Measurements from ENCODE around the gene PABPN1. TPM values are rescaled to one million over a fixed set of nuclear protein-coding genes. Genes with fewer than 3 reads are reported as not detected.

The PABPN1 gene
- total and polyA plus RNA-seq, 2 of the 13 experiments (the other 11 are each of a cell fraction or from before 2014, with no cell fraction given) = 233 to 524 TPM

DNA sequence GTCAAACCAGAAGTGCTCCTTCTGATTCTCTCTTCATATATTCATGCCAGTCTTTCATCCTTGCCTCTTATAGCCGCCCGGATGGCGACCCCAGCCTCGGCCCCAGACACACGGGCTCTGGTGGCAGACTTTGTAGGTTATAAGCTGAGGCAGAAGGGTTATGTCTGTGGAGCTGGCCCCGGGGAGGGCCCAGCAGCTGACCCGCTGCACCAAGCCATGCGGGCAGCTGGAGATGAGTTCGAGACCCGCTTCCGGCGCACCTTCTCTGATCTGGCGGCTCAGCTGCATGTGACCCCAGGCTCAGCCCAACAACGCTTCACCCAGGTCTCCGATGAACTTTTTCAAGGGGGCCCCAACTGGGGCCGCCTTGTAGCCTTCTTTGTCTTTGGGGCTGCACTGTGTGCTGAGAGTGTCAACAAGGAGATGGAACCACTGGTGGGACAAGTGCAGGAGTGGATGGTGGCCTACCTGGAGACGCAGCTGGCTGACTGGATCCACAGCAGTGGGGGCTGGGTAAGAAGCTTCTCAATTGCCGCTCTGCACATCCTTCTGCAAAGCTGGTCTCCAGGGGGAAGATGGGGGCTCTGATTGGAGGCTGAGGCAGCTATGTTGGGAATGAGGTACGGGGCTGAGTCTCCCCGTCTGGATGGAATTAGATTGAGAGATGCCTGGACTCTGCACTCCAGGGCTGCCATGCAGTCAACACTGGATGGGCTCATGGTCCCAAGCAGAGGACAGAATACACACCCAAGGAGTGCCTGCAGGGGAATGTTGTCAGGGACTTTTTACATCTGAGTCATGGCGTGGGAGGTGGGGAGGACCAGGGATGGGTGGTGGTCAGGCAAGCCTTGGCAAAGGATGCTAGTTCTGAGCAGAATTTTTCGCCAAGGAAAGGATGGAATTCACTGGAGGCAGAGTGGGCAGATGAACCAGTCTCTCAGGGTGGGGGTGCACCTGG lies 13.3 kb upstream of the PABPN1 start (continued):
- TF ChIP-seq RBAK (CRISPR knock-in tag; IDR thresholded peaks at IDR 0.05) (no peak), NR2C2 (CRISPR knock-in tag; IDR thresholded peaks at IDR 0.05; ENCODE audit: borderline replicate concordance) (no peak), NCOA5 (CRISPR knock-in tag; IDR thresholded peaks at IDR 0.05) (no peak), TCF7 (IDR thresholded peaks at IDR 0.05; ENCODE audit: low read depth) (no peak), DMAP1 (CRISPR knock-in tag; IDR thresholded peaks at IDR 0.05) (no peak), DNMT1 (CRISPR knock-in tag; IDR thresholded peaks at IDR 0.05) (no peak), ZBTB42 (CRISPR knock-in tag; IDR thresholded peaks at IDR 0.05) (no peak), NPAS2 (CRISPR knock-in tag; IDR thresholded peaks at IDR 0.05; ENCODE audit: borderline replicate concordance) (no peak), POGZ (CRISPR knock-in tag; IDR thresholded peaks at IDR 0.05) (no peak), DNMT3B (CRISPR knock-in tag; conservative IDR thresholded peaks at IDR 0.05) (no peak), REL (CRISPR knock-in tag; conservative IDR thresholded peaks at IDR 0.05) (no peak), TOE1 (CRISPR knock-in tag; IDR thresholded peaks at IDR 0.05) (no peak), ZNF256 (CRISPR knock-in tag; conservative IDR thresholded peaks at IDR 0.05) (no peak), GZF1 (CRISPR knock-in tag; IDR thresholded peaks at IDR 0.05) (no peak), HNRNPL (IDR thresholded peaks at IDR 0.05; ENCODE audit: low read depth, low read length) (no peak), MIER3 (CRISPR knock-in tag; IDR thresholded peaks at IDR 0.05; ENCODE audit: borderline replicate concordance) (no peak), ZNF567 (CRISPR knock-in tag; IDR thresholded peaks at IDR 0.05; ENCODE audit: borderline replicate concordance) (no peak)
- TF ChIP-seq, protein P1, sequence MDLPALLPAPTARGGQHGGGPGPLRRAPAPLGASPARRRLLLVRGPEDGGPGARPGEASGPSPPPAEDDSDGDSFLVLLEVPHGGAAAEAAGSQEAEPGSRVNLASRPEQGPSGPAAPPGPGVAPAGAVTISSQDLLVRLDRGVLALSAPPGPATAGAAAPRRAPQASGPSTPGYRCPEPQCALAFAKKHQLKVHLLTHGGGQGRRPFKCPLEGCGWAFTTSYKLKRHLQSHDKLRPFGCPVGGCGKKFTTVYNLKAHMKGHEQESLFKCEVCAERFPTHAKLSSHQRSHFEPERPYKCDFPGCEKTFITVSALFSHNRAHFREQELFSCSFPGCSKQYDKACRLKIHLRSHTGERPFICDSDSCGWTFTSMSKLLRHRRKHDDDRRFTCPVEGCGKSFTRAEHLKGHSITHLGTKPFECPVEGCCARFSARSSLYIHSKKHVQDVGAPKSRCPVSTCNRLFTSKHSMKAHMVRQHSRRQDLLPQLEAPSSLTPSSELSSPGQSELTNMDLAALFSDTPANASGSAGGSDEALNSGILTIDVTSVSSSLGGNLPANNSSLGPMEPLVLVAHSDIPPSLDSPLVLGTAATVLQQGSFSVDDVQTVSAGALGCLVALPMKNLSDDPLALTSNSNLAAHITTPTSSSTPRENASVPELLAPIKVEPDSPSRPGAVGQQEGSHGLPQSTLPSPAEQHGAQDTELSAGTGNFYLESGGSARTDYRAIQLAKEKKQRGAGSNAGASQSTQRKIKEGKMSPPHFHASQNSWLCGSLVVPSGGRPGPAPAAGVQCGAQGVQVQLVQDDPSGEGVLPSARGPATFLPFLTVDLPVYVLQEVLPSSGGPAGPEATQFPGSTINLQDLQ (CRISPR knock-in tag; IDR thresholded peaks at IDR 0.05) = no peak
- TF ChIP-seq, protein P2, sequence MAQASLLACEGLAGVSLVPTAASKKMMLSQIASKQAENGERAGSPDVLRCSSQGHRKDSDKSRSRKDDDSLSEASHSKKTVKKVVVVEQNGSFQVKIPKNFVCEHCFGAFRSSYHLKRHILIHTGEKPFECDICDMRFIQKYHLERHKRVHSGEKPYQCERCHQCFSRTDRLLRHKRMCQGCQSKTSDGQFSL (CRISPR knock-in tag; IDR thresholded peaks at IDR 0.05) = no peak
- TF ChIP-seq, protein P3, sequence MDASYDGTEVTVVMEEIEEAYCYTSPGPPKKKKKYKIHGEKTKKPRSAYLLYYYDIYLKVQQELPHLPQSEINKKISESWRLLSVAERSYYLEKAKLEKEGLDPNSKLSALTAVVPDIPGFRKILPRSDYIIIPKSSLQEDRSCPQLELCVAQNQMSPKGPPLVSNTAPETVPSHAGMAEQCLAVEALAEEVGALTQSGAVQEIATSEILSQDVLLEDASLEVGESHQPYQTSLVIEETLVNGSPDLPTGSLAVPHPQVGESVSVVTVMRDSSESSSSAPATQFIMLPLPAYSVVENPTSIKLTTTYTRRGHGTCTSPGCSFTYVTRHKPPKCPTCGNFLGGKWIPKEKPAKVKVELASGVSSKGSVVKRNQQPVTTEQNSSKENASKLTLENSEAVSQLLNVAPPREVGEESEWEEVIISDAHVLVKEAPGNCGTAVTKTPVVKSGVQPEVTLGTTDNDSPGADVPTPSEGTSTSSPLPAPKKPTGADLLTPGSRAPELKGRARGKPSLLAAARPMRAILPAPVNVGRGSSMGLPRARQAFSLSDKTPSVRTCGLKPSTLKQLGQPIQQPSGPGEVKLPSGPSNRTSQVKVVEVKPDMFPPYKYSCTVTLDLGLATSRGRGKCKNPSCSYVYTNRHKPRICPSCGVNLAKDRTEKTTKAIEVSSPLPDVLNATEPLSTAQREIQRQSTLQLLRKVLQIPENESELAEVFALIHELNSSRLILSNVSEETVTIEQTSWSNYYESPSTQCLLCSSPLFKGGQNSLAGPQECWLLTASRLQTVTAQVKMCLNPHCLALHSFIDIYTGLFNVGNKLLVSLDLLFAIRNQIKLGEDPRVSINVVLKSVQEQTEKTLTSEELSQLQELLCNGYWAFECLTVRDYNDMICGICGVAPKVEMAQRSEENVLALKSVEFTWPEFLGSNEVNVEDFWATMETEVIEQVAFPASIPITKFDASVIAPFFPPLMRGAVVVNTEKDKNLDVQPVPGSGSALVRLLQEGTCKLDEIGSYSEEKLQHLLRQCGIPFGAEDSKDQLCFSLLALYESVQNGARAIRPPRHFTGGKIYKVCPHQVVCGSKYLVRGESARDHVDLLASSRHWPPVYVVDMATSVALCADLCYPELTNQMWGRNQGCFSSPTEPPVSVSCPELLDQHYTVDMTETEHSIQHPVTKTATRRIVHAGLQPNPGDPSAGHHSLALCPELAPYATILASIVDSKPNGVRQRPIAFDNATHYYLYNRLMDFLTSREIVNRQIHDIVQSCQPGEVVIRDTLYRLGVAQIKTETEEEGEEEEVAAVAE (CRISPR knock-in tag; IDR thresholded peaks at IDR 0.05; ENCODE audit: borderline replicate concordance) = no peak
- TF ChIP-seq, protein P4, sequence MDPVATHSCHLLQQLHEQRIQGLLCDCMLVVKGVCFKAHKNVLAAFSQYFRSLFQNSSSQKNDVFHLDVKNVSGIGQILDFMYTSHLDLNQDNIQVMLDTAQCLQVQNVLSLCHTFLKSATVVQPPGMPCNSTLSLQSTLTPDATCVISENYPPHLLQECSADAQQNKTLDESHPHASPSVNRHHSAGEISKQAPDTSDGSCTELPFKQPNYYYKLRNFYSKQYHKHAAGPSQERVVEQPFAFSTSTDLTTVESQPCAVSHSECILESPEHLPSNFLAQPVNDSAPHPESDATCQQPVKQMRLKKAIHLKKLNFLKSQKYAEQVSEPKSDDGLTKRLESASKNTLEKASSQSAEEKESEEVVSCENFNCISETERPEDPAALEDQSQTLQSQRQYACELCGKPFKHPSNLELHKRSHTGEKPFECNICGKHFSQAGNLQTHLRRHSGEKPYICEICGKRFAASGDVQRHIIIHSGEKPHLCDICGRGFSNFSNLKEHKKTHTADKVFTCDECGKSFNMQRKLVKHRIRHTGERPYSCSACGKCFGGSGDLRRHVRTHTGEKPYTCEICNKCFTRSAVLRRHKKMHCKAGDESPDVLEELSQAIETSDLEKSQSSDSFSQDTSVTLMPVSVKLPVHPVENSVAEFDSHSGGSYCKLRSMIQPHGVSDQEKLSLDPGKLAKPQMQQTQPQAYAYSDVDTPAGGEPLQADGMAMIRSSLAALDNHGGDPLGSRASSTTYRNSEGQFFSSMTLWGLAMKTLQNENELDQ (CRISPR knock-in tag; IDR thresholded peaks at IDR 0.05; ENCODE audit: borderline replicate concordance) = no peak
